GM23338 (cell line): Measurements from ENCODE around the gene GPR135.

Source experiments
- CREB1 ChIP-seq: fragments of 250-450 bp; sonication (Bioruptor Pico); IDR thresholded peaks from 2 replicates; pipeline ENCODE4 v1.5.0; 2020; ENCODE audit warnings: low read depth, mild to moderate bottlenecking, moderate library complexity
- CTCF ChIP-seq, 2 experiments: fragments of 200-600 bp in 1 of 2; sonication (generic) in 1 of 2; conservative IDR thresholded peaks; 2 replicates each; pipeline versions ENCODE4 v1.5.1 to v1.6.1; 2016 to 2017; ENCODE audit warnings: antibody characterized with exemption in 2 of 2, low read depth in 2 of 2, mild to moderate bottlenecking in 2 of 2, moderate library complexity in 1 of 2
- EZH2 ChIP-seq: fragments of 200-600 bp; sonication (generic); IDR thresholded peaks from one replicate; pipeline ENCODE4 v1.8.0; 2017; ENCODE audit warnings: antibody characterized with exemption, mild to moderate bottlenecking, low read depth; ENCODE audit not compliant: unreplicated experiment
- POLR2AphosphoS5 ChIP-seq: IDR thresholded peaks from 2 replicates; pipeline ENCODE4 v1.6.1; 2016; ENCODE audit warnings: antibody characterized with exemption, low read depth

- TF ChIP-seq CTCF (conservative IDR thresholded peaks at IDR 0.05; ENCODE audit: low read depth in 2 of 2) (no peak), POLR2AphosphoS5 (no peak), EZH2 (no peak), CREB1 (CRISPR knock-in tag) (no peak)
These were observed 9.0 kb upstream of the GPR135 start for GRCh38 chr14:59474172-59474571.
